Calu3 (cell line): ENCODE data around the gene TRIM32. TPM values are rescaled to one million over a fixed set of nuclear protein-coding genes. Genes with fewer than 3 reads are reported as not detected.

Experiments used
- BruUV-seq: library from RNA; stranded (reverse); fragments of 400-500 nt; replicated peaks from 2 replicates; lab custom pipeline; 2021; lab: Mats Ljungman, UMichigan
- CTCF ChIA-PET: fragments of 300-600 bp; sonication (Branson Sonifier 250); formaldehyde crosslinking; loops from one replicate; lab custom pipeline; 2022; ENCODE audit warnings: antibody characterized with exemption; lab: Charles Lee
- DNase-seq: peaks from one replicate; pipeline ENCODE4 v3.0.0; 2022
- H3K27ac Mint-ChIP-seq: one replicate; pipeline ENCODE4 v1.8.0; 2022; ENCODE audit warnings: mixed read lengths; ENCODE audit not compliant: unreplicated experiment
- H3K27me3 Mint-ChIP-seq: one replicate; pipeline ENCODE4 v1.8.0; 2022; ENCODE audit warnings: mixed read lengths; ENCODE audit not compliant: unreplicated experiment
- H3K36me3 Mint-ChIP-seq: one replicate; pipeline ENCODE4 v1.8.0; 2022; ENCODE audit warnings: mild to moderate bottlenecking, moderate library complexity, mixed read lengths; ENCODE audit not compliant: insufficient read depth, unreplicated experiment
- H3K4me1 Mint-ChIP-seq: one replicate; pipeline ENCODE4 v1.8.0; 2022; ENCODE audit warnings: mild to moderate bottlenecking, low read depth, mixed read lengths; ENCODE audit not compliant: unreplicated experiment
- H3K4me3 Mint-ChIP-seq: one replicate; pipeline ENCODE4 v1.8.0; 2022; ENCODE audit warnings: mild to moderate bottlenecking, low read depth, moderate library complexity, mixed read lengths; ENCODE audit not compliant: unreplicated experiment
- H3K9me3 Mint-ChIP-seq: one replicate; pipeline ENCODE4 v1.8.0; 2022; ENCODE audit warnings: low read depth, mixed read lengths; ENCODE audit not compliant: unreplicated experiment
- intact Hi-C: fragments of 100-400 bp; cut with micrococcal nuclease; formaldehyde crosslinking; loops from one replicate; pipeline ENCODE4 v1.10.0; 2022; ENCODE audit not compliant: unreplicated experiment
- total RNA-seq: library from RNA; stranded (reverse); gene quantifications from 2 replicates; pipeline ENCODE4 v1.2.3, GENCODE V29; 2022
- TF ChIP-seq, protein P1 (sequence below): fragments of 200-600 bp; IDR thresholded peaks from one replicate; pipeline ENCODE4 v1.8.0; 2022; ENCODE audit warnings: antibody characterized with exemption; ENCODE audit not compliant: unreplicated experiment

TRIM32 gene
- total RNA-seq, 1 experiment from 2014 or later: 9.3 TPM

DNA sequence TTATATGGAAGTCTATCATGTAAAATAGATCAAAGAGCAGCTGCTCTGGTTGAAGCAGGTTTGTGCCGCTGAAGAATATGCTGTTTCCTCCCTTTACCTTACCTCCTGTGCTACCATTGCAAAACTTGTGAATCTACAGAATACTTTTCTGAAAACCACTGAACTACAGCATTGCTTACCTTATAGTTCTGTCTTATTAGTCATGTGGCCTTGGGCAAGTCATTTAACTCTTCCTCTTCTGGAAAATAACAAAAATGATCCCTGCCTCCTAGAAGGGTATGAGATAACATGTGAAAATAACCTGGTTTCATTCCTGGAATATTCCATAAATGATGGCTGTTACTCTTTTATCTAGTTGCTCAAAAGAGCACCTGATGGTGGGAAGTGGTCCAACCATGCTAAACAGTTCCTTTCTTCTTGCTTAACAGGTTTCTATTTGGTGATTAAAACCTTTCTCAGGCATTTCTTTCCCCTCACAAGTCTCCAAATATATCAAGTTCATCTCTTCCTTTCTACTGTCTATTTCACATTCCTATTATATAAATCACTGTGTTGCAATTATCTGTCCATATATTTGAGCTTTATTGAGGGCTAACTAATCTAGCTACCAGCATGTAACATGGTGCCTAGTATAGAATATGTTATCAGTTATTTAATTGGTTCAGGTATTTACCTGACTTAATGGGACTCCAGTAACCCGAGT, 15.0 kb downstream of the TRIM32 start:
- BruUV-seq: no TSS peak
- intact Hi-C loops: no loop called here
- no peaks in the 10 kb centered on the region for H3K4me1 Mint-ChIP-seq
- TF ChIP-seq, protein P1, sequence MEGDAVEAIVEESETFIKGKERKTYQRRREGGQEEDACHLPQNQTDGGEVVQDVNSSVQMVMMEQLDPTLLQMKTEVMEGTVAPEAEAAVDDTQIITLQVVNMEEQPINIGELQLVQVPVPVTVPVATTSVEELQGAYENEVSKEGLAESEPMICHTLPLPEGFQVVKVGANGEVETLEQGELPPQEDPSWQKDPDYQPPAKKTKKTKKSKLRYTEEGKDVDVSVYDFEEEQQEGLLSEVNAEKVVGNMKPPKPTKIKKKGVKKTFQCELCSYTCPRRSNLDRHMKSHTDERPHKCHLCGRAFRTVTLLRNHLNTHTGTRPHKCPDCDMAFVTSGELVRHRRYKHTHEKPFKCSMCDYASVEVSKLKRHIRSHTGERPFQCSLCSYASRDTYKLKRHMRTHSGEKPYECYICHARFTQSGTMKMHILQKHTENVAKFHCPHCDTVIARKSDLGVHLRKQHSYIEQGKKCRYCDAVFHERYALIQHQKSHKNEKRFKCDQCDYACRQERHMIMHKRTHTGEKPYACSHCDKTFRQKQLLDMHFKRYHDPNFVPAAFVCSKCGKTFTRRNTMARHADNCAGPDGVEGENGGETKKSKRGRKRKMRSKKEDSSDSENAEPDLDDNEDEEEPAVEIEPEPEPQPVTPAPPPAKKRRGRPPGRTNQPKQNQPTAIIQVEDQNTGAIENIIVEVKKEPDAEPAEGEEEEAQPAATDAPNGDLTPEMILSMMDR: no peak
- peaks cover 4% of the 10 kb centered on the region for H3K36me3 Mint-ChIP-seq
- H3K4me3 Mint-ChIP-seq: no peak overlapping the region
- CTCF ChIA-PET: no interaction called here
- no peak for DNase-seq
- H3K9me3 Mint-ChIP-seq: peaks cover 2% of the 10 kb centered on the region
- H3K27ac Mint-ChIP-seq: no peak overlapping the region
- H3K27me3 Mint-ChIP-seq: no peaks in the 10 kb centered on the region

DNA sequence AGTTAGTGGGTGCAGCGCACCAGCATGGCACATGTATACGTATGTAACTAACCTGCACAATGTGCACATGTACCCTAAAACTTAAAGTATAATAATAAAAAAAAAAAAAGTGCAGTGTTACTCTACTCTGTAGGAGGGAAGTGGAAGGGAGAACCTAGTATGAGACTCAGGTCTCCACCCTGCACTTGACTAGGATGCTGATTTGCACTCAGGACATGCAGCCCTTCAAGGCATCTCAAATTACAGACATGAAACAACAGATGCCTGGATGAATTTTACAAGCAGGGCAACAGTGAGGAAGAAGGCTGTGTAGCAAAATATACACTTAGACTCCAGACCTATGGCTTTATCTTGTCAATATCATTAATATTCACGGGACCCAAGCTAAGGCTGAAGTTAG, 16.5 kb downstream of the TRIM32 start:
- Mint-ChIP-seq H3K9me3 (peaks cover 2% of the 10 kb centered on the region), H3K36me3 (no peaks in the 10 kb centered on the region), H3K4me3 (no peak overlapping the region), H3K4me1 (no peaks in the 10 kb centered on the region), H3K27me3 (no peaks in the 10 kb centered on the region), H3K27ac (no peak overlapping the region)
- CTCF ChIA-PET: no interaction called here
- intact Hi-C loops: no loop called here
- DNase-seq: no peak
- BruUV-seq: no TSS peak
- TF ChIP-seq, protein P1: no peak

DNA sequence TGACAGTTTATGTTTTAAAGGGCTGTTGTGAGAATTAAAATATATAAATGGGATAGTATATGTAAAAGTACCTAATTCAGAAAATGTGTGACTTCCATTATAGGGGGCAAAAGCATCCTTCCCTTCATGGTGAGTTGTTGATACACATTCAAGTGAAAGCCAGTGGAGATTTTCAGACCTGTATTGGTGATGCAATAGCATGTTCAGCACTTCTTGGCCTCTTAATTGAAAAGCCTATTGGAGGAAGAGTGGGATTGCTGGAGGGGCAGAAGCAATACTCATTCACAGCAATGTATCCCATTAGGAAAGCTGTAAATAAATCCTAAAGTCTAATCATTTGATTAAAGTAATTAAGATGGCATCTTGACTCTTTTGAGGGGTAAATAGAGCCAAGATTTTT, 17.4 kb downstream of the TRIM32 start:
- intact Hi-C loops: no loop called here
- BruUV-seq: no TSS peak
- H3K36me3 Mint-ChIP-seq: no peaks in the 10 kb centered on the region
- DNase-seq: no peak
- no peaks in the 10 kb centered on the region for H3K4me1 Mint-ChIP-seq
- CTCF ChIA-PET: no interaction called here
- H3K27me3 Mint-ChIP-seq: no peaks in the 10 kb centered on the region
- peaks cover 2% of the 10 kb centered on the region for H3K9me3 Mint-ChIP-seq
- TF ChIP-seq, protein P1: no peak
- H3K27ac Mint-ChIP-seq: no peak overlapping the region
- H3K4me3 Mint-ChIP-seq: no peak overlapping the region

DNA sequence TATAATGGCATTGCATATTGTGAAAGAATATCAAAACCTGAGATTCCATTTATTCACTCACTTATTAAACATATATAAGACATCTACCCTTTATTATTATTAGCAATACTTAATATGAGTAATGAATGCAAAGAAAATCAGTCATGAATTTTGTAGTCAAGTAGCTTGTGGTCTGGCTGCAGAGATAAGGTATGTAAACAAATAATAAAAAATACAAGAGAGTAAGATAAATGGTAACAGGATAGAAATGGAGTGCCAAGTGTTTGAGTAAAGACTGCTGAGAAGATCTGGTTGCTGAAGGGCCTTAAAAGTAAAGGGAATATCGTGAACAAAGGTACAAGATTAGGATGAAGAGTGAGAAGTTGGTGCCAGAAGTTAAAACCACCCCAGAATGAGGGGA, 18.4 kb downstream of the TRIM32 start:
- H3K4me3 Mint-ChIP-seq: no peak overlapping the region
- no TSS peak for BruUV-seq
- H3K27ac Mint-ChIP-seq: no peak overlapping the region
- peaks cover 2% of the 10 kb centered on the region for H3K9me3 Mint-ChIP-seq
- intact Hi-C loops: no loop called here
- TF ChIP-seq, protein P1: no peak
- H3K4me1 Mint-ChIP-seq: no peaks in the 10 kb centered on the region
- no peaks in the 10 kb centered on the region for H3K36me3 Mint-ChIP-seq
- CTCF ChIA-PET: no interaction called here
- no peaks in the 10 kb centered on the region for H3K27me3 Mint-ChIP-seq
- no peak for DNase-seq
